Effector CD8-positive, alpha-beta T cell (primary cell): ENCODE measurements around the gene ZNF423.
"Not testable (repeated sequence)": the region's sequence is repeated elsewhere in the genome, so short reads cannot be mapped to it uniquely, and the experiment has no call there.

Experiments used
- DNase-seq: peaks from one replicate; lab custom pipeline; 2025; lab: John Stamatoyannopoulos, UW
- total RNA-seq, 4 experiments: gene quantifications; one replicate each; lab custom pipeline; 2026; lab: John Stamatoyannopoulos, UW

Gene ZNF423
- 0 to 0.18 (median 0) reads per million in 4 experiments for total RNA-seq

DNA sequence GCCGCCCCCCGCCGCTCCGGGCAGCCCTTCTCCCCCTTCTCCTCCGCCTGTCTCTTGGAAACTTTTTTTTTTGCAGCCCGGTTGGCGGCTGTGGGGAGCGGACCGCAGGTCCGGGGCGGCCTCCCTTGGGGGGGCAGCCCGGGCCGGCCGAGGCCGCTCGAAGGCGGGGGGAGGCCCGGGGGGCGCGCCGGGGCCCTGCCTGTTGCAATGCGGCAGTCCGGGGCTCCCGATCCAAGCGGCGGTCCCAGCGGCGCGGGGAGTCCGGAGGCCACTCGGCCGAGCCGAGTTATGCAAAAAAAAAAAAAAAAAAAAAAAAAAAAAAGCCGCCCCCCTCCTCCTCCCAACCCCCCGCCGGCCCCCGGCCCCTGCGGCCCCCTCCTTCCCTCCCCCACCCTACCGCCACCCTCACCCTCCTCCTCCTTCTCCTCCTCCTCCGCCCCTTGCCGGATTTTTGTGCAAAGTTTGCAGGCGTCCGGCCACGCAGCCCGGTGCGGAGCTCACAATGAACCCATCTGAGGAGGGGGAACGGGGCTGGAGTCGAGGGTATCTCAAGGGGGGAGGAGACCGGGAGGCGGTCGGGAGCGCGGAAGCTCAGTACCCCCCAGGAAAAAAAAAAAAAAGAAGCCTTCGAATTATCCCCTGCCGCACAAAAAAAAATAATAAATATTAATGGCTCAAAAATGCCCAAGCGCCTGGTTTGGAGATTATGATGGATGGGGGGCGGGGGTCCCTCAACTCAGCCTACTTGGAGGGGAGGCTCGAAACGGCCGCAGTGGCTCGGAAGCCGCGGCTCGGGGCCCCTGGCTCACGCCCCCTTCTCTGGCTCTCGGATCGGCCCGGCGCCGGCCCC is at the start of gene ZNF423:
Gene ZNF423, minus strand, starts transcription at position 291 of the 850 bp plus-strand sequence. CDS start 338 bp downstream, outside the sequence.
- DNase-seq = no peak

DNA sequence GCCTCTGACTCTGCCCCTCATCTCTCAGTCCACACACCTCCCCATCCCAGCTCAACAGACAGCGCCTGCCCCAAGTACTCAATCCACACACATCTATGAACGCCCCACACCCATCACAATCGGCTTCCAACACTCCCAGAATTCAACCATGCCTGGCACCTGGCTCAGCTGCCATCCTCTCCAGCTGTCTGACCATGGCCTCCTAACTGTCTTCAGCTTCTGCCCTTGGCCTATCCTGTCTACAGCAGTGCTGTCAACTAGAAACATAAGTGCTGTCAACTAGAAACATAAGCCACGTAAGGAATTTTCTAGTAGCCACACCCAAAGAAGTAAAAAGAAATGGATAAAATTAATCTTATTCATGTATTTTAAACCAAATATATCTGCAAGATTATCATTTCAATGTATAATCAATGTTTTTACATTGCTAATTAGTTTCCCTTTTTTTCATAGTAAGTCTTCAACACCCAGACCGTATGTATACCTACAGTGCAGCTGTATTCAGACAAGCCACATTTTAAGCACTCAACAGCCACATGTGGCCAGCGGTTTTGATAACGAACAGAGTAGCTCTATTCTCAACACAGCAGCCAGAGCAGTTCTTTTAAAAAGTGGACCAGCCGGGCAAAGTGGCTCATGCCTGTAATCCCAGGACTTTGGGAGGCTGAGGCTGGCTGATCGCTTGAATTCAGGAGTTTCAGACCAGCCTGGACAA is 48.6 kb upstream of the ZNF423 start:
- DNase-seq = no peak

DNA sequence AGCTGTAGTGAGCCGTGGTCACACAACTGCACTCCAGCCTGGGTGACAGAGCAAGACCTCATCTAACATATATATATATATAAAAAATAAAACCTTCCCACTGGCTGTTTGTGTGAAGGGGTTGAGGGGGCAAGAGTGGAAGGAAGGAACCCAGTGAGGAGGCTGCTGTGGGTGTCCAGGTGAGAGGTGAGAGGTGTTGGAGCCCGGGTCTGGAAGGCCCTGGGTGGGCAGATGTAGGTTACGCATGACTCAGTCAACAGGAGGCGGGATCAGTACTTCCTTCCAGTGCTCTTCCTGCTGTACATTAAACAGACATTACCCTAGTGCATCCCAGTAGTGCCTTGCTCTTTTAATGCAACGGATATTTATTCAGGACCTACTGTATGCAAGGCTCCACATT is 47.0 kb upstream of the ZNF423 start:
- no peak for DNase-seq

DNA sequence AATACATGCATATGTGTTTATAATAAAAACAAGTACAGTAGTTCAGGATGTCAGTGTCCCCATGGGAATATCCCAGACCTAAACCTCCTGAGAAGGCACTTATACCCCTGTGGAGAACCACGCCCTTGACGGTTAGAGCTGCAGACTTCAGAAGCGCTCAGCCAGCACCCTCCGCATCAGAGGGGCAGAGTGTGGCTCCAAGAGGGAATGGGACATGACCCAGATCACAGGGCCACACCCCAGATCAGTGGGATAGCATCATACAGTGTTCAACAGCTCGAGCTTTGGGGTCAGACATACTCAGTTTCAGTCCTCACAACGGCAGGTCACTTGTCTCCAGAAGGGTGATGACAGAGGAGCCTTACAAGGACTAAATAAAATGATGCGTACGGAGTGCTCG is 45.8 kb upstream of the ZNF423 start:
- no peak for DNase-seq

DNA sequence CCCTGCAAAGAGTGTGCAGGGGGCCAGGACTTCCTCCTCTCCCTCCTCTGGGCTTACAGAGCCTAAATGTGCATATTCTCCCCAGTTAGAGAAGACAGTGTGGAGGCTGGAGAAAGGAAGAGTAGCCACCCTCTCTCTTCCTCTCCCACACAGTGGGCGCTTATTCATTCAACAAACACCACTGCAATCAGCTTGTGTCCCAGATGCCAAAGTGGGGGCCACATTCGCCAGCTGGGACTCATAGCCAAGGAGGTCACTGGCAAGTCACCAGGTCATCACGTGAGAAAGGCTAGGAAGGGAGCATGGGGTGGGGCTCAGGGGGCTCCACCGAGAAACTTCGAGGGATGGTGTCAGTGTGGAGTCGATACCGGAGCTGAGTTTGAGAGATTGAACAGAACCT is 45.0 kb upstream of the ZNF423 start:
- no peak for DNase-seq

DNA sequence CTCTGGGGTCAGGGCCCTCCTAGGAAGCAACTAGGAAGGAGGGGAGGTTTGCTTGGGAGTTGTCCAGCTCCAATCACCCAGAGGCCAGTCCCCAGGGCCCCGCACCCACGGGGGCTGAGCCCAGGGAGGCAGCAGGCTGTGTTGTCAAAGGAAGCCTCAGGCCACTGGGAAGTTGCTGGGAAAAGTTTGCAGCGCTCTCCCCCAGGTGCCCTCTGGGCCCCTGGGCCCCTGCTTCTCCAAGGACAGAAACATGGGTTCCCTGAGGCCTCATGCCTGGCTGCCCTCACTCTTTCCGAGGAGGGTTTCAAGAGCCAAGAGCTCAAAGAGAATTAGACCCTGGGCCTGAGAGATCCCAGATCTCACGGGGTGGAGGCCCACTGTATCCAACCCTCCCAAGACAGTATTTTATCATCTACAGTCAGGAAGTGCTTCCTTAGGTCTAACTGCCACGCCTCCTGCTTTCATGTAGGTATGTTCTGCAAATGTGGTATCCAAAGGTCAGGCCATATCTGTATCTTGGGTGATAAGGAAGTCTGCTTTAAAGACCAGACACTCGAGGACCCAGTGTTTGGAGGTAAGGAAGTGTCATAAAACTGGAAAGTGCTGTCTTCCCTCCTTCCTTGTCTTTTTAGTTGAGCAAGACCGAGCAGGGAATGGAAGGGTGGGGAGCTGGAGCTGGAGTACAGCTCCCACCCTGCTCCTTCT is 44.2 kb upstream of the ZNF423 start:
- no peak for DNase-seq

DNA sequence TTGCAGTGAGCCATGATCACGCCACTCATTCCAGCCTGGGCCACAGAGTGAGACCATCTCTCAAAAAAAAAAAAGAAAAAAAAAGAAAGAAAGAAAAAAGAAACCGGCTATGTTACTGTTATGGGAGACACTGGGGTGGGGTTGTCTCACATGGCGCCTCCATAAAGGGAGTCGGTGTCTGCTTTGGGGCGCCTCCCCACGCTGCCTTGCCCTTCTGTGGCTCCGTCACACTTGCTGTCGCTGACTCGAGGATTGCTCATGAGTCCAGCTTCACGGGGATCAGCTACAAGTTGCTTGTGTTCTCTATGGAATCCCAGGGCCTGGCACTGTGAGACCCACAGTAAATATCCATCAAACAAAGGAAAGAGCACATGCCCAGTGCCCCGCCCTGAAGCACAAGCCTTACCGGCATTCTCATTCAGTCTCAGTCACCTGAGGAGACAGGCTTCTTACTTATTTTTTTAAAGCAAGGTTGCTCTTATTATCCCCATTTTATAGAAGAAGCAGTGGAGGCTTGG is 40.6 kb upstream of the ZNF423 start:
- DNase-seq = no peak

DNA sequence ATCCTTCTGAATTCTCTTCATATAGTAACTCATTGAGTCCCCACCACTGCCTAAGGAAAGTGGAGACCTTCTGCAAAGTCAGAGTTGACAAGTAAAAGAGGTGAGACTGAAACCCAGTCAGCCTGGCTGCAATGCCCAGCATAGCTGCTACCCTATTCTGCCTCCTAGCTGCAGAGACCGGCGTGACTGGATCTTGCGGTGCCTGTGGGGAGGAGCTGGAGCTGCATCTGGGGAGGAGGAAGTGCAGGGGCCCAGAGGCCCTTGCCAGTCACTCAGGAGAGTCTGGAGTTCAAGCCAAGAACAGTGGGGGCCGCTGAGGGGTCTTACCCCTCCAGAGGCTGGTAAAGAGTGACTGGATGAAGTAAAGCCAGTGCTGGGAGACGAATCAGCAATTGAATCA is 35.0 kb upstream of the ZNF423 start:
- no peak for DNase-seq

DNA sequence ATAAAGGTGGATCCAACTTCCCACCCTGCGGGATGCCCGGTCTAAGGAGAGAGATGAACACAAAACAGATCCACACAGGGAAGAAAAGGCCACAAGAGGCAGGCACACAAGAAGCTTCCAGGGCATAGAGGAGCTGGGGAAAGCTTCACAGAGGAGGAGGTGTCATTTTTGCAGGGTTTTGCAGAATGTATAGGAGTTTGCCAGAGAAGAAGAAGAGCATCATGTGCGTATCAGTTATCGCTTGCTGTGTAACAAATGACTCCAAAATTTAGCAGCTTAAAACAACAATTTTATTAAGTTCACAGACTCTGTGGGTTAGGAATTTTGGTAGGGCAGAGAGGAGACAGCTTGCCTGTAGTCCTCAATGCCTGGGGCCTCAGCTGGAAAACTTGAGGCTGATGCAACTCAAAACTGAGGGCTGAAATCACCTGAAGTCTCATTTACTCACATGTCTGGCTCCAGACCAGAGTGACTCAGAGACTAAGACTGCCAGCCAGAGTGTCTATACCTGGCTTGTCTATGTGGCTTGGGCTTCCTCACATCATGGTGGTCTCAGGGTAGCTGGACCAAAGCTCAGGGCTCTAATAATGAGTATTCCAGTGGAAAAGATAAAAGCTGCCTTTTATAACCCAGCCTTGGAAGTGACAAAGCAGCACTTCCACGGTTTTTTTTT is 33.9 kb upstream of the ZNF423 start:
- no peak for DNase-seq

DNA sequence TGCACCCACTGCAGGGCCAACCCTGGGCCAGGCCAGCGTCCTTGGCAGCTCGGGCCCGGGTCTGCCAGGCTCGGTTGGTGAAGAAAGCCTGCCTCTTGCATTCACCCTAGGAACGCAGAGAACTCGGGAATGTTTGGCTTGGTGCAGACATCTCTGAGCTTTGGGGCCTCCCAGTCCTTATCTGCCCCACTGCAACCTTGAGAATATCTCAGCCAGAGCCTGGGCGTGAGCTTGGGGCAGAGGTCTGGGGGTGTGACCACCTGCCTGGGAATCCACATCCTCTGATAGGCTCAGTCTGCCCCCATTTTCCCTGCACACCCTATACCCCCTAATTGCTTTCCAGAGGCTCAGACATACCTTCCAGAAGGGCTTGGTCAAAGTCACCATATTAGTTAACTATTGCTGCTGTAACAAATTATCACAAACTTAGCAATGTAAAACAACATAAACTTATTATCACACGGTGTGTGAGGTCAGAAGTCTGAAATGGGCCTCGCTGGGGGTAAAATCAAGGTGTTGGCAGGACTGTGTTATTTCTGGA is 30.7 kb upstream of the ZNF423 start:
- DNase-seq = no peak

DNA sequence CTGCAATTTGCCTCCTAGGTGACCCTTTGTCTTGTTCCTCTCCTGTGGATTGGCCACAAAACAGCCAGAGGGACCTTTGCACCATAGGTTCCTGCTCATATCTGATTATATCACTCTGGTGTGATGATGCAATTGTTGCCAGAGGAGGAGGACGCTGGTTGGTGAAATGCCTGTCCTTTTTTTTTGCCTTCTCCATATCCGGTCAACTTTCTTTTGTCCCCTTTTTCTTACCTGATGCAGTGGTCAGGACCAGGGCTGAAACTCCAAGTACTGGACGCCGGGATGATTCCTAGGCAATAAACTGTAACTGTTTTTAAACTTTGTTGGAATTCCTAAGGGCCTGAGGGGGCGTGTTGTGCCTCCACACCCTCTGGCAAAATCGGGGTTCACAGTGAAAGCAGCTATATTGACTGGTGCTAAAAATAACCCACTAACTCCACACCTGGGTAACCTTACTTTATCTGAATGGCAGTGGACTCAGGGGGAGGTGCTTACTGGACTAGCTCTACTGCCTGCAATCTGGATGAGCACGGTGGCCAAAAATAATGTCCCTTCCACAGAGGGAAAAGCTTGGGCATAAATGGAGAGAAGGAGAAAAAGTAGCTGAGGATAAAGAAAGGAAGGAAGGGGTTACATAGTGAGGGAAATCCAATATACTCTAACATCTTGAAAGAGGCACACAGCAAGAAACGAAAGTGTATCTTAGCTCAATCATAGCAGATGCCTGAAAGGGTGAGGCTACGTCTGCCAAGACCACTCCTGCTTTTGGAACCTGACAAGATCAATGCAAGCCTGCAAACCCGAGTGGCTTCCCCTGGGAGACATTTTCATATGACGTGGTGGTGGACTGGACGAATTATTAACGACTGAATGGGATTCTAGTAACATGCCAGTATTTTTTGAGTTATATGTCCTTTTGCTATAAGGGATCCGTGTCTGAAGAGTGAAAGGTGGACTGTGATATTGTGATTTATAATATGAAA is 28.4 kb upstream of the ZNF423 start:
- DNase-seq = no peak

DNA sequence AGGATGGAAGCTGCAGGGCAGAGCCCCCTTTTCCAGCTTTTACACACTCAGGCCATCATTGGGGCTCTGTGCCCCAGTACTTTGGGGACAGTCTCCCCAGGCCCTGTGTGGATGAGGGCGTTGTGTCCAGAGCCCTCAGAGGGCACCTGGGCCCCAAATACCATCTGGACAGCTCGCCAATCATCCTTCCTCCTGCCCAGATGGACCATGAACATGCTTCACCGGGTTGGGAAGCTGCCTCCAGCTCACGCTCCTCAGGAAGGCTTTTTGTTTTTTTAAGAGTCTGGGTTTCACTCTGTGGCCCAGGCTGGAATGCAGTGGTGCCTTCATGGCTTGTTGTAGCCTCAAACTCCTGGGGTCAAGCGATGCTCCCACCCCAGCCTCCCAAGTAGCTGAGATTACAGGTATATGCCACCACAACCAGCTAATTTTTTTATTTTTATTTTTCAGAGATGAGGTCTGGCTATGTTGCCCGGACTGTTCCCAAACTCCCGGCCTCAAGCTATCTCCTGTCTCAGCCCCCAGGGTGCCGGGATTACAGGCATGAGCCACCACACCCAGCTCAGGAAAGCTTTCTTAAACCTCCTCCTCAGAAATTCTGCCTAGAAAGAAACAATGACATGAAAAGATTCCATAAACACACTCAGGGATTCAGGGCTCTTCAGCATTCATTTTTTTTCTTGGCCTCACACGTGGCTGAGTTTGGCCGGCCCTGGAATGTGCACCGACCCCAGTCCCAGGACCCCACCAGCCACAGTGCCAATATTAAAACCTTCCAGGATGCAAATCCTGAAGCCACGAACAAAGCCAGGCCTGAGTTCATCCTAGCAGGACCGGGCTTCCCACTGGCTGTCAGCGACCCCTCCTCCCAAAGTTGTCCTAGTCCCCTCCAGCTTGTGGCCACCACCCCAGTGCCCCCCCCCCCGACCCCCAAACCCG is 27.4 kb upstream of the ZNF423 start:
- DNase-seq = no peak

DNA sequence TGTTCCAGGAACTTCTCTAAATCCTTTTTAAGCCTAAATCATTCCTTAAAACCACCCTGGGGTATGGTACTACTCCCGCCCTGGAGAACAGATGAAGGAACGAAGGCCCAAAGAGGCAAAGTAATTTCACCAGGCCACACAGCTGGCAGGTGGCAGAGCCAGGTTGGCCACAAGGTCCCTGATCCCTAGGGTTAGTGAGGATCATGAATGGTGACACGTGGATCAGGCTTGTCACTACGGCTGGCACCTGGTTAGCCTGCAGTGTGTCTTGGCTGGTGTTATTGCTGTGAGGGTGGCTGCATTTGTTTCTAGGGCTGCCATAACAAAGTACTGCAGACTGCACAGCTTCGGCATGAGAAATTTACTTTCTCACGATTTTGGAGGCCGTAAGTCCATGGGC is 26.0 kb upstream of the ZNF423 start:
- no peak for DNase-seq

DNA sequence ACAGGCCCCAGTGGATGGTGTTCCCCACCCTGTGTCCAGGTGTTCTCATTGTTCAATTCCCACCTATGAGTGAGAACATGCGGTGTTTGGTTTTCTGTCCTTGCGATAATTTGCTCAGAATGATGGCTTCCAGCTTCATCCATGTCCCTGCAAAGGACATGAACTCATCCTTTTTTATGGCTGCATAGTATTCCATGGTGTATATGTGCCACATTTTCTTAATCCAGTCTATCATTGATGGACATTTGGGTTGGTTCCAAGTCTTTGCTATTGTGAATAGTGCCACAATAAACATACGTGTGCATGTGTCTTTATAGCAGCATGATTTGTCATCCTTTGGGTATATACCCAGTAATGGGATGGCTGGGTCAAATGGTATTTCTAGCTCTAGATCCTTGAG is 22.6 kb upstream of the ZNF423 start:
- not testable (repeated sequence) for DNase-seq

DNA sequence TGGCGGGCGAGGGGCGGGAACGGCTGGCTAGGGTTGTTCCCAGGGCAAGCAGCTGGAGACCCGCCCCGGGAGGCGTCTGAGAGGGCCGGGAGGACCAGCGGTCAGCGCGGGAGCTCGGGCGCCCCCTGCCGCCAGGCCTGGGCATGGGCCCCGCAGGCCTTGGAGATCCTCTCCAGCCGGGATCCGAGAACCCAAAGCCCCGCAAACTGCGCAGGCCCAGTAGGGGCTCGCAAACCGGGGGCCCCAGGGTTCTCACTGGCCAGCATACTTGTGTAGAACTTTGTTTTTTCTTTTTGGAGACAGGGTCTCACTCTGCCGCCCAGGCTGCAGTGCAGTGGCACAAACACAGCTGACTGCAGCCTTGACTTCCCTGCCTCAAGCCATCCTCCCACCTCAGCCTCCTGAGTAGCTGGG is 20.8 kb upstream of the ZNF423 start:
- DNase-seq = no peak

DNA sequence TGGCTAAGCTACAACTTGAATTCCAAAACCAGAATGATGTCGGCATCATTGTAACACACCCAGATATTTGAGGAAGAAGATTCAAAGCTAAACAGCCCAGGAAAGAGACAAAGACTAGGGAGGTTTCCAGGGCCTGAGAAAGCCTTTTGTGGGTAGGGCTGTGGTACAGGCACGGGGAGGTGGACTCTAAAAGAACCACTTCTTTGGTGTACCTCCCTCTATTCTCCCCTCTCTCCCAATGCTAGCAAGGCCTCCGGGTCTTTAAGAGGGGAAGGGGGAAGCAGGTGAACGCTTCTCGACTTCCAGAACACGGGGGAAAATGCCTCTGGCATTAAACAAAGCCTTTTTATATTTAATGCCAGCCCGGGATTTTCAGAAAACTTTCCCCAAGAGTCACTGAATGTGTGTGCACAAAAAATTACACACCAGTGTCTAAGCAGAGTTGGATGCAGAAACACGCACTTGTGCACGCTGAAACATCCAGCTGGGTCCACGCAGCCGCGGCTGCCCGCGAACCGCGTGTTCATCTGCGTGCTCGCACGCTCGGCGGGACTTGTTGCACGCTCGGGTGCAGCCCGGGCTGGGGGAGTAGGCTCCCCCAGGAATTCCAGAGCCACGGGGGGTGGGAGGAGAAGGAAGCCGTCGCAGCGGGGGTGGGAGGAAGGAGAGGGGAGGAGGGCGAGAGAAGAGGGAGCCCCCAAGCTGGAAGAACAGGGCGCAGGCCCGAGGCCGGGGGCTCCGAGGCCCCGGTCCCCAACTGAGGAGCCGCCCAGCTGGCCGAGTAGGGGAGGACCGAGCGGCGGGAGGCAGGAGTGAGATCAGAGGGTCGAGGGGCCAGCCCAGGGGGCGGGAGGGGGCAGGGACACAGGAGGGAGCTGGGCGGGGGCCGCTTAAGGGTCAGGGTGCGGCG is 20.1 kb upstream of the ZNF423 start:
- DNase-seq = no peak

DNA sequence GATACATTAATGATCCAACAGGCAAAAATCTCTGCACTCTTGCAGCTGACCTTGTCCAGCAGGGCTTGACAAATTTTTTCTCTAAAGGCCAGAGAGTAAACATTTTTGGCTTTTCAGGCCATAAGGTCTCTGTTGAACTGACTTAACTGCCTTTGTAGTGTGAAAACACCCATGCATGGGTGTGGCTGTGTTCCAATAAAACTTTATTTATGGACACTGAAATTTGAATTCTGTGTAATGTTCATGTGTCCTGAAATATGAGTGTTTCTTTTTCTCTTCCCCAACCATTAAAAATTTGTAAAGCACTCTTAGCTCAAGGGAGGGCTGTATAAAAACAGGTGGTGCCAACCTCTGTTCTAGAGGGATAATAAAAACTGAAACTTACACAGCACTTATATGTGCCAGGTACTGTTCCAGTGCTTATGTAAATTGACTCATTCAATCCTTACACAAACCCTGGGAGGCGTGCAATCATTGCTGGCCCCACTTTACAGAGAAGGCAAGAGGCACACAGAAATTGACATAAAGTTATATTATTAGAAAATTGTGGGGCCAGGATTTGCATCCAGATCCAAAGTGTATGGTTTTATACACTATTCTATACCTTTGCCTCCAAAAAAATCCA is 18.8 kb upstream of the ZNF423 start:
- no peak for DNase-seq

DNA sequence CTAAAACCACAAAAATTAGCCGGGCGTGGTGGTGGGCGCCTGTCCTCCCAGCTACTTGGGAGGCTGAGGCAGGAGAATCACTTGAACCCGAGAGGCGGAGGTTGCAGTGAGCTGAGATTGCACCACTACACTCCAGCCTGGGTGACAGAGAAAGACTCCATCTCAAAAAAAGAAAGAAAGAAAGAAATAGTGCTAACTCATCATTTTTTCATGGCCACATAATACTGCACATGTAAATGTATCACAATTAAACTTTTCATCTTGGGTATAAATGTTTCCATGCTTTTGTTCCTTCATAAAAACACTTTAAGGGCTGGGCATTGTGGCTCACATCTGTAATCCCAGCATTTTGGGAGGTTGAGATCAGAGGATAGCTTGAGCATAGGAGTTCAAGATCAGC is 15.9 kb upstream of the ZNF423 start:
- not testable (repeated sequence) for DNase-seq
